ENCODE results near the gene FUT7.

FUT7 gene

DNA sequence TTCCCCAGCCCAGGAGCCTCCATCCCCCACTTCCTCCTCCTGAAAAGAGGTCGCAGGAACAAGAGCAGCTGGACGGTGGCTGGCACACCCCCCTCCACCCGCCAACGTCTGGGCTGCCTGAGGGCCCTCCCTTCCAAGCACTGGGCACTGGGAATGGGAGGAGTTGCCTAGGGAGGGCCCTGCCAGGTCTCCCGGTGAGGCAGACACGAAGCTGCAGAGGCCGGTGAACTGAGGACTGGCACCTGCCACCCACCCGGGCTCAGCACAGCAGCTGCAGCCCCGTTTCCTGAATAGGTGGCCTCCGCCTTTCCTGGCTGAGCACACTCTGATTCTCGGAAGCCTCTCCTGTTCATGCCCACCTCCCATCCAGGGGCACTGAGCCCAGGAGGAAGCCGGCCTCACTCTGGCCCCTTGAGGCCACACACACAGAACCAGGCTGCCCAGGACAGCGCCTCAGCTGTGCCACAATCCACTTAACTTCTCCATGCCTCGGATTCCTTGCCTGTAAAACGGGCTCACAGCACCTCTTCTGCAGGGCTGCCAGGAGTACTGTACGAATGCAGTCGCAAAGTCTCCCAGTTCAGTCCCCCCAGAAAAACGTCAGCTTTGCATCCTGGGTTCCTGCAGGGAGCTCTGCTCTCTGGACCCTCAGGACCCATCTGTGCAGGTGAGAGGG is 12.8 kb upstream of the FUT7 start:
- Histone ChIP-seq H2AFZ (ENCODE audit: low read length) (no peak overlapping the region), H3K27me3 (ENCODE audit: insufficient read depth, low read length) (peaks cover 20% of the 10 kb centered on the region; the same call in 1 of the 2 replicates), H3F3A (ENCODE audit: insufficient read depth, low read length) (no peaks in the 10 kb centered on the region), H3K9me3 (ENCODE audit: low read length) (no peaks in the 10 kb centered on the region), H3K4me2 (ENCODE audit: low read length) (no peak overlapping the region), H3K9me2 (ENCODE audit: low read depth, low read length) (no peaks in the 10 kb centered on the region), H3K36me3 (ENCODE audit: insufficient read depth, low read length) (no peaks in the 10 kb centered on the region), H3K27ac (ENCODE audit: low read depth, low read length, poor library complexity, severe bottlenecking) (no peak overlapping the region), H3K4me1 (ENCODE audit: insufficient read depth, low read length, severe bottlenecking) (peaks cover 7% of the 10 kb centered on the region), H3K4me3 (ENCODE audit: low read depth, low read length, poor library complexity, severe bottlenecking) (no peak overlapping the region), H3K9ac (ENCODE audit: low read length) (no peak overlapping the region), H4K20me1 (ENCODE audit: insufficient read depth, low read length) (no peaks in the 10 kb centered on the region), H3K79me2 (ENCODE audit: insufficient read depth, low read length) (no peaks in the 10 kb centered on the region)
- no peak for TF ChIP-seq EZH2 (IDR thresholded peaks at IDR 0.05; ENCODE audit: borderline replicate concordance, low read length)
- TF ChIP-seq, protein P1, sequence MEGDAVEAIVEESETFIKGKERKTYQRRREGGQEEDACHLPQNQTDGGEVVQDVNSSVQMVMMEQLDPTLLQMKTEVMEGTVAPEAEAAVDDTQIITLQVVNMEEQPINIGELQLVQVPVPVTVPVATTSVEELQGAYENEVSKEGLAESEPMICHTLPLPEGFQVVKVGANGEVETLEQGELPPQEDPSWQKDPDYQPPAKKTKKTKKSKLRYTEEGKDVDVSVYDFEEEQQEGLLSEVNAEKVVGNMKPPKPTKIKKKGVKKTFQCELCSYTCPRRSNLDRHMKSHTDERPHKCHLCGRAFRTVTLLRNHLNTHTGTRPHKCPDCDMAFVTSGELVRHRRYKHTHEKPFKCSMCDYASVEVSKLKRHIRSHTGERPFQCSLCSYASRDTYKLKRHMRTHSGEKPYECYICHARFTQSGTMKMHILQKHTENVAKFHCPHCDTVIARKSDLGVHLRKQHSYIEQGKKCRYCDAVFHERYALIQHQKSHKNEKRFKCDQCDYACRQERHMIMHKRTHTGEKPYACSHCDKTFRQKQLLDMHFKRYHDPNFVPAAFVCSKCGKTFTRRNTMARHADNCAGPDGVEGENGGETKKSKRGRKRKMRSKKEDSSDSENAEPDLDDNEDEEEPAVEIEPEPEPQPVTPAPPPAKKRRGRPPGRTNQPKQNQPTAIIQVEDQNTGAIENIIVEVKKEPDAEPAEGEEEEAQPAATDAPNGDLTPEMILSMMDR (IDR thresholded peaks at IDR 0.05; ENCODE audit: low read length): no peak

DNA sequence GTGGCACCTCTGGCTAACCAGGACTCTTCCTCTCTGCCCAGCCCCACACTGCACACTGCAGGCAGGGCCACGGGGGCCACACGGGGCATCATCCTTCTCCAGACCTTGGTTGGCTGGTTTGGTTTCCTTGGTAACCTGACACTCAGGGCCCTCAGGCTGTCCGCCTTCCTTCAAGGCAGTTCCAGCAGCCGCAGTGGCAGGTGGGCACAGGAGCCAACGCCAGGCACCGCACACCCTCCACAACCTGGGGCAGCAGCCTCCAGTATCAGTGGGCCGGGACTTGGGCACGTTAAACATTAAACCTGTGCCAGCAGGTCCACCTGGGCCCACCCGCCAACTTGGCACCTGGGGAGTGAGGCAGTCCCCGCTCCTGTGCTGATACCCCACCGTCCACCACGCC is 12.1 kb upstream of the FUT7 start:
- Histone ChIP-seq H3K9me2 (ENCODE audit: low read depth, low read length) (no peaks in the 10 kb centered on the region), H3K27ac (ENCODE audit: low read depth, low read length, poor library complexity, severe bottlenecking) (no peak overlapping the region), H3K9me3 (ENCODE audit: low read length) (no peaks in the 10 kb centered on the region), H3K4me3 (ENCODE audit: low read depth, low read length, poor library complexity, severe bottlenecking) (no peak overlapping the region), H3K27me3 (ENCODE audit: insufficient read depth, low read length) (peaks cover 20% of the 10 kb centered on the region), H3K9ac (ENCODE audit: low read length) (no peak overlapping the region), H3K4me1 (ENCODE audit: insufficient read depth, low read length, severe bottlenecking) (peaks cover 7% of the 10 kb centered on the region), H3K79me2 (ENCODE audit: insufficient read depth, low read length) (no peaks in the 10 kb centered on the region), H3F3A (ENCODE audit: insufficient read depth, low read length) (no peaks in the 10 kb centered on the region), H3K36me3 (ENCODE audit: insufficient read depth, low read length) (no peaks in the 10 kb centered on the region), H3K4me2 (ENCODE audit: low read length) (no peak overlapping the region), H2AFZ (ENCODE audit: low read length) (no peak overlapping the region), H4K20me1 (ENCODE audit: insufficient read depth, low read length) (no peaks in the 10 kb centered on the region)
- no peak for TF ChIP-seq EZH2 (IDR thresholded peaks at IDR 0.05; ENCODE audit: borderline replicate concordance, low read length)
- TF ChIP-seq, protein P1 (IDR thresholded peaks at IDR 0.05; ENCODE audit: low read length): no peak

GRCh38 chr9:137042751-137043727 is 11.2 kb upstream of the FUT7 start:
- Histone ChIP-seq H3F3A (ENCODE audit: insufficient read depth, low read length) (no peaks in the 10 kb centered on the region), H3K9me2 (ENCODE audit: low read depth, low read length) (no peaks in the 10 kb centered on the region), H3K27ac (ENCODE audit: low read depth, low read length, poor library complexity, severe bottlenecking) (no peak overlapping the region), H3K27me3 (ENCODE audit: insufficient read depth, low read length) (peaks cover 20% of the 10 kb centered on the region), H3K9me3 (ENCODE audit: low read length) (no peaks in the 10 kb centered on the region), H3K4me2 (ENCODE audit: low read length) (no peak overlapping the region), H2AFZ (ENCODE audit: low read length) (no peak overlapping the region), H3K79me2 (ENCODE audit: insufficient read depth, low read length) (no peaks in the 10 kb centered on the region), H3K4me1 (ENCODE audit: insufficient read depth, low read length, severe bottlenecking) (peaks cover 7% of the 10 kb centered on the region), H3K9ac (ENCODE audit: low read length) (no peak overlapping the region), H4K20me1 (ENCODE audit: insufficient read depth, low read length) (no peaks in the 10 kb centered on the region), H3K36me3 (ENCODE audit: insufficient read depth, low read length) (no peaks in the 10 kb centered on the region), H3K4me3 (ENCODE audit: low read depth, low read length, poor library complexity, severe bottlenecking) (no peak overlapping the region)
- TF ChIP-seq, protein P1 (IDR thresholded peaks at IDR 0.05; ENCODE audit: low read length): no peak
- TF ChIP-seq EZH2 (IDR thresholded peaks at IDR 0.05; ENCODE audit: borderline replicate concordance, low read length): no peak
